Measurements from ENCODE around the gene UNC80.

- TF ChIP-seq SP1 (IDR thresholded peaks at IDR 0.05) (no peak), SUZ12 (IDR thresholded peaks at IDR 0.05) (no peak), ARNT (IDR thresholded peaks at IDR 0.05) (no peak), HDGF (IDR thresholded peaks at IDR 0.05; ENCODE audit: borderline replicate concordance) (no peak), ZNF384 (IDR thresholded peaks at IDR 0.05) (no peak), FOXK2 (IDR thresholded peaks at IDR 0.05) (no peak), FOXM1 (IDR thresholded peaks at IDR 0.05; ENCODE audit: borderline replicate concordance) (no peak), BHLHE40 (IDR thresholded peaks at IDR 0.05; ENCODE audit: borderline replicate concordance) (no peak), L3MBTL2 (conservative IDR thresholded peaks at IDR 0.05) (no peak)
These were observed 264.0 kb downstream of the UNC80 start for GRCh38 chr2:210035679-210036078.

Data from HEK293T (cell line).